Body of pancreas (tissue), 4 donors: ENCODE measurements around the gene ABI1.

ENCODE experiments used
- CTCF ChIP-seq, 7 experiments: fragments of 450-650 bp in 4 of 7; fragments of 200-600 bp in 3 of 7; sonication (generic) in 3 of 7; IDR thresholded peaks; one replicate each; pipeline ENCODE4 v1.5.1; 2016 to 2019; ENCODE audit warnings: antibody characterized with exemption in 7 of 7
- POLR2A ChIP-seq, 3 donors: fragments of 450-650 bp; IDR thresholded peaks; one replicate each; pipeline ENCODE4 v1.6.1; 2016; ENCODE audit warnings: antibody characterized with exemption in 3 of 3, mild to moderate bottlenecking in 2 of 3

- TF ChIP-seq CTCF (IDR thresholded peaks at IDR 0.05) (no peak), POLR2A (IDR thresholded peaks at IDR 0.05) (no peak)
Measured at GRCh38 chr10:26824015-26824690, 36.6 kb downstream of the ABI1 start.
